Left colon (tissue), 2 donors: Measurements from ENCODE around the gene PLEKHB1. TPM values are rescaled to one million over a fixed set of nuclear protein-coding genes. Genes with fewer than 3 reads are reported as not detected.
A peak's percentile ranks its signal among the peaks of the same experiment; 100 is the strongest.
"Not testable (repeated sequence)": the region's sequence is repeated elsewhere in the genome, so short reads cannot be mapped to it uniquely, and the experiment has no call there.

Source experiments
- ATAC-seq: fragments of 200-7000 bp; cut with Tn5 transposase; one replicate; pipeline ENCODE4 v1.9.1; 2020; ENCODE audit warnings: mild to moderate bottlenecking, moderate library complexity
- DNase-seq, 2 donors: peaks; one replicate each; pipeline ENCODE4 v3.0.0-alpha.2; 2020
- intact Hi-C, 2 donors: fragments of 100-400 bp; cut with DNase I in 1 of 2; cut with micrococcal nuclease in 1 of 2; formaldehyde crosslinking; loops; one replicate each; pipeline versions ENCODE4 v1.11.2 to v1.14.0; 2022; cut with DNase I, micrococcal nuclease
- total RNA-seq, 2 donors: library from RNA; stranded (reverse); fragmentation: NEBNext Ultra II Directional; extraction: Animal tissue kit (Norgen Biotek cat#: 25700); gene quantifications; one replicate each; pipeline ENCODE4 v1.2.1, GENCODE V29; 2021
- donor health status: DM: no; HTN: no; CAD: no.
- donor health status: DM: yes; HTN: yes; CAD: no.

The PLEKHB1 gene
- total RNA-seq, 2 donors from 2014 or later, result 11.9 to 15.7 TPM

DNA sequence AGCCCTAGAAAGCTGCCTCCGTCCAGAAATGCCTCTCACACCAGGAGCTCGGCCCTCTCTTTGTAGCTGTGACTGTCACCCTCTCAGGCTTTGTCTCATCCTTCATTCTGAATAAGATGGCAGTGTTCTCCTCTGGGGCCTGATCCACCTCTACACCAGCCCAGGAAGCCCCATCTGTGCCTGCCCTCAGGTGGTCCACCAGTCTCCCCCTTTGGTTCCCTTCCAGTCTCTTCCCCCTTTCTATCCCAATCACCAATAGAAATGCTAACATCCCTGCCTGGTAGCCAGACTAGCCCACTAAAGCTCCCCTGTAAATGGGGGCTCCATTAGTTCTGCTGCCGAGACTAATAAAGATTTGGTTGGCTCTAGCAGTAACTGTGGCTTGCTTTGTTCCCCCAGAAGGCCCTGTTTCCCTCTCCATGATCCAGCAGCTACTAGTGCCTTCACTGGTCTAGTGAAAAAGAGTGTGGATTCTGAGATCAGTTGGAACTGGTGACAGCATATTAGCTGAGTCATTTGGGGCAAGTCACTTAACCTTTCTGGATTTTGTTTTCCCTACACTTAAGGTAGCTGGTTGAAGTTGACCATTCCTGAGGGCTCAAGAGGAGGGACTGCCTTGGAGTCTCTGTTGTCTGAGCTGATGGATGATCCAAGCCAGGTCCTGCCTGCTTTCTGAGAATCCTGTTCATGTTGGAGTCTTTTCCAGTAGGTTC, 16.2 kb downstream of the PLEKHB1 start:
- no peak for DNase-seq
- intact Hi-C loops, result no loop called here
- ATAC-seq, result no peak

DNA sequence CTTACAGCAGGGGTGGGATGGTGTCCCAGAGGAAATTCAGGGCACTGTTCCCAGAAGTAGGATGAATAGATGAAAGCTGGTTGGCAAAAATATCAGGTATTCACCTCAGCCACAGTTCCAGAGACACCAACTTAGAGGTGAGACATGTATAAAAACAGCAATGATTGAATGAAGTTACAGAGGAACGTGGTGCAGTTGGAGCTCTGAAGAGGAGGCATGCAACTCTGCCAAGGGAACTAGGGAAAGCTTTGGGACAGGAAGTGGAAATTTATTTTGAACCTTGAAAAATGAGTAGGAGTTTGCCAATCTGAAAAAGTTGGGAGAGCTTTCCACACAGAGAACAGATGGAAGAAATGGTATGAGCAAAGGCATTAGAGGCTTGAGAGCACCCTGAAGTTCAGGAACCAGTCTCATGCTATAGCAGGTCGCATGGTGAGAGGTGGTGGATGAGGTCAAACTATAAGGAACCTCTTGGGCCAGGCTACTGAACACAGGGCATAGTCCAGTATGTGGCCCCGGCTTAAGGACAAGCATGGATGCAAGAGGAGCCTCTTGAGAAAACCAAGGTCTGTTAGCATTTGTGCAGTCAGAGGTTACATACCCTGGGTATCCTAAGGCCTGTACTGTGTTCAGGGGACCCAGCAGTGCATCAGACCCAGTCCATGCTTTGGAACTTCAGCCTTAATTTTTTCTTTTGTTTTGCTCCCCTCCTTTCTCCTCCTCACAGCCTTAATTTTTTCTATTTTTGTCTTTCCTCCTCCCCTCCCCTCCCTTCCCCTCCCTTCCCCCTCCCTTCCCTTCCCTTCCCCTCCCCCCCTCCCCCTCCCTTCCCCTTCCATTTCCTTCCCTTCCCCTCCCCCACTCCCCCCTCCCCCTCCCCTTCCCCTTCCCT, 17.5 kb downstream of the PLEKHB1 start:
- peak; percentile 16 for ATAC-seq
- no peak for DNase-seq
- intact Hi-C loops, result no loop called here

DNA sequence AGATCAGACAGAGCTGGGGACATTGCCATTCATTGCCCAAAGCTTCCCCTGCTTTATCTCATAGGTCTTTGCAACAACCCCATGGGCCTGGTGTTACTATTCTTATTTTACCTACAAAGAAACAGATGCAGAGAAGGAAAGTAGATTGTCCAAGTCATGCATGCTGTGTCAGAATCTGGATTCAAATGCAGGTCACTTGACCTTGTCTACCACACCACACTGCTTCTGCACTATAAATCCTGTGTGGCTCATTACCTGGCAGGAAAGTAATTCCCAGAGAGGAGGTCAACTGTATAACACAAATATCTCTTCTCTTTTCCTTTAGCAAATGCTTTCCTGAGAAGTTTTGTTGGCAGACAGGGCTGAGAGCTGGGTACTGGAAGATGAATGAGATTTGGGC, 18.5 kb downstream of the PLEKHB1 start:
- intact Hi-C loops, result no loop called here
- DNase-seq (no peak), ATAC-seq (no peak)

DNA sequence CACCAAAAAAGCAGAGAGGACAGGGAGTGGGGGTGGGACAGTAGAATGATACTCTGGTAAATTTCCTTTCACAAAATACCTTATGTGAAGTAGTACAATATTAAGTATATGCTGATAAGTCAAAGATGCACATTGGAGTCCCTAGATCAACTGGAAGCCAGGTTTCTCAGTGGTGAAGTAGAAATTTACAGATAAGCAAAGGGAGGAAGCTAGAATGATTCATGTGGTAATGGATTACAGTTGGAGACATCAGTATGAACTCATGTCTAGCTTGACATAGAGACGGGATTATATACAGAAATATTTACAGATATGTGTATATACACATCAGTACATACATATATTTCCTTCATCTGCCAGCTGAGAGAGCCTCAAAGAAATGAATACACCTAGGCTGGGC, 21.5 kb downstream of the PLEKHB1 start:
- DNase-seq (no peak), ATAC-seq (no peak)
- intact Hi-C loops, result no loop called here

DNA sequence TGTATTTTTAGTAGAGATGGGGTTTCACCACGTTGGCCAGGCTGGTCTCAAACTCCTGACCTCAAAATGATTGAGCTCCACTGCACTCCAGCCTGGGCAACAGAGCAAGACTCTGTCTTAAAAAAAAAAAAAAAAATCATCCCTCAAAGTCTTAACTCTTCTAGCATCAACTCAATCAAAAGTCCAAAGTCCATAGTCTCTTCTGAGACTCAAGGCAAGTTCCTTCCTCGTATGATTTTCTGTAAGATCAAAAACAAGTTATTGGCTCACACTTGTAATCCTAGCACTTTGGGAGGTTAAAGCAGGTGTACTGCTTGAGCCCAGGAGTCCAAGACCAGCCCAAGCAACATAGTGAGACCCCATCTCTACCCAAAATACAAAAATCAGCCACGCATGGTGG, 24.4 kb downstream of the PLEKHB1 start:
- ATAC-seq (peak; percentile 51), DNase-seq (no peak)
- intact Hi-C loops, result no loop called here

DNA sequence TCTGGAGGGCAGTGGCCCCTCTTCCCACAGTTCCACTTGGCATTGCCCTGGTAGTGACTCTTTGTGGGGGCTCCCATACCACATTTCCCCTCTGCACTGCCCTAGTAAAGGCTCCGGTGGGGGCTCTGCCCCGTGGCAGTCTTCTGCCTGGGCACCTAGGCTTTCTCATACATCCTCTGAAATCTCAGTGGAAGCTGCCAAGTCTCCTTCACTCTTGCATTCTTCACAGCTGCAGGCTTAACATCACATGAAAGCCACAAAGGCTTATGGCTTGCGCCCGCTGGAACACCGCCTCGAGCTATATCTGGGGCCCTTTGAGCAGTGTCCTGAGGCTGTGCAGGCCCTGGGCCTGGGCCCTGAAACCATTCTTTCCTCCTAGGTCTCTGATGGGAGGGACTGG, 25.3 kb downstream of the PLEKHB1 start:
- ATAC-seq, result peak; percentile 19
- DNase-seq, result no peak
- intact Hi-C loops, result no loop called here

DNA sequence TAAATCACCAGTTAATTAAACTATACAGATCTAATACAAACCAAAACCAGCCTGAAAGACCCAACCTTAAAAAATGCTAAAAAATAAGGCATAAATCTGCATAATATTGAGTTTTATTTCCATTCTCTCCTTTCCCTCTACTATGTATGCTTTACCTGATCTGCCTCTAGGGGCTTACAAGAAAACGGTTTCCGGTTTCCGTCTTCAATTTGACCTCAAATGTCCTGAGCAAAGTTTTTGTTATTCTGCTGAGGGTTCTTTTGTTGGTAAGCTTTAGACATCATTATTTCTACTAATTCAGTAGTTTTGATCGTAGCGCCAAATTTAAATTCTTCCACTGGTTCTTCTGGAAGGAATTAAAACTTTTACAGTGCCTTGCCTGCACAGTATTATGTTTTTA, 30.2 kb downstream of the PLEKHB1 start:
- ATAC-seq, intact Hi-C loops, DNase-seq: not testable (repeated sequence)

DNA sequence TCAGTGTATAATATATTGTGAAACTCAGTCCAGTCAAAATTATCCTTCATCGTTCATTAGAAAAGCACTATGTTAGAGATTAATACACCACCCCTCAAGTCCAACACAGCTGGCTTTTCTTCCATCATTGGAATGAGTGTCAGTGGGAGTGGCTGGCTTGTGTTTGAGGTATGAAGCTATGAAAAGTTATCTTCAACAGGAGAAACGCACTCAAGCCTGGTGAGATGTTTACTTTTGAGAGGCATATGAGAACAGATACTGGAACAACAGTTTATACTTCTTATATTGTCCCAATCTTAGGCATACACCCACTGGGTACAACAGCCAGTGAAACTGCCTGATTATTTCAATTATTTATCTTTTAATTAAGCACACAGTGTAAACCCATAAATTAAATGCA, 34.3 kb downstream of the PLEKHB1 start:
- DNase-seq (no peak), ATAC-seq (peak; percentile 61)
- intact Hi-C loops, result no loop called here

DNA sequence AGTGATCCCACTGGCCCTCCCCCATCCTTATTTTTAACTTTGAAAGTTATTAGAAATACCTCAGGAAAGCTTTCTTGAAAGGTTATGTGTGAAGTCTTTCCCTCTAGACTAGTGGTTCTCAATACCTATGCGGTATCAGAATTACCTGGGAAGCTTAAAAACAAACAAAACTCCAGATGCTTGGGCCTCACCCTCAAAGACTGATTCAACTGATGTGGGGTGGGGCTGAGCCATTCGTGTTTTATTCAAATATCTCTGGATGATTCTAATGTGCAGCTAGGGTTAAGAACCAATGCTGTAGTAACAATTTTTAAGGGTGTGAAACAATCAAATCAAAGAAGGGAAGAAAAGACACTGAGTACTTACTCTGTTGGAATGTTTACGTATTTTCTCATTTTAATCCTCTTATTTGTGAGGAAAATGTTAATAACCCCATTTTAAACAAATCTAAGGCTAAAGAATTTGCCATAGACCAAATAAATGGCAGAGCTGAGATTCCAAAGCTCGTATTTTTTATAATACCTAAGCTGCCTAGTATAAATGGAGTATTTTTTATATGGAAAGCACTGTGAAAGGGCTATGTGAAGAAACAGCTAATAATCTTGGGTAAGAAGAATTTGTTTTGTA, 47.6 kb downstream of the PLEKHB1 start:
- DNase-seq, result no peak
- peak; percentile 55 for ATAC-seq
- intact Hi-C loops, result no loop called here

DNA sequence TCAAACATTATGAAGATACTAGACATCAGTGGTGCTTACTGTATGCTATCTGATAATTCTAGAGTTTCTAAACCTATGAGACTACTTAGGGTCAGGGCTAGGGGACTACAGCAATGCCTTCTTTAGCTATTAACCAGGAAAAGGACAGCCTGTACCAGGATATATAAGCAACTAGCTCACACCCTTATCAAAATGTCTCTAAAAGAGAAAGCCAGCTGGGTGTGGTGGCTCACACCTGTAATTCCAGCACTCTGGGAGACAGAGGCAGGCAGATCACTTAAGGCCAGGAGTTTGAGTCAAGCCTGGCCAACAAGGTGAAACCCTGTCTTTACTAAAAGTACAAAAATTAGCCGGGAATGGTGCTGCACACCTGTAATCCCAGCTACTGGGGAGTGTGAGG, 58.7 kb downstream of the PLEKHB1 start:
- DNase-seq (peak; percentile 23 to 43), ATAC-seq (peak; percentile 97)
- intact Hi-C loops, result no loop called here

DNA sequence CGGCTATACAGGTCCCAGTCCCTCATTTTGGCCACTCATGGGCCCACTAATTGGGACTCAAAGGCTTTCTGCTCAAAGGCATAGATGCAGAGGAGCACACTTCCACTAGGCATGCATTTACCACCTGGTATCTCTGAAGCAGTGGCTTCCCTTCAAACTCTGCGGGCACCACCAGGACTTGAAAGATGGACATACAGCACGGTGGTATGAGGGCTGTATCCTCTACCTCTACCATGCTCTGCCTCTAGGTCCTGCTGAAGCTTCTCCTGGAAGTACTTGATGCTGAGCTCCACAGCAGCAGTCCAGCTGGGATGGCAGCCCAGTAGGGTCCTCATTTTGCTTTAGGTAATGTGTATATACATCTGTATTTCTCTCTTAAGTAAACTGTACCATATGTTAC, 64.6 kb downstream of the PLEKHB1 start:
- ATAC-seq (no peak), DNase-seq (no peak)
- intact Hi-C loops, result no loop called here

Other genes with a start within 250 kb of the PLEKHB1 start
- gene FAM168A, start 48.5 kb upstream of the PLEKHB1 start, total RNA-seq, result 10 to 100 TPM; 18.8 to 23.3 TPM
- 100 to 1,000 TPM; 144 to 154 TPM for gene RAB6A, start 114.5 kb downstream of the PLEKHB1 start, total RNA-seq
- 10 to 100 TPM; 39.9 to 44.1 TPM for gene MRPL48, start 141.3 kb downstream of the PLEKHB1 start, total RNA-seq
- 10 to 100 TPM; 55.9 to 72.5 TPM for gene COA4, start 230.3 kb downstream of the PLEKHB1 start, total RNA-seq
- 10 to 100 TPM; 11.4 to 12.2 TPM for gene PAAF1, start 230.4 kb downstream of the PLEKHB1 start, total RNA-seq